PC-3 (cell line): ENCODE measurements around the gene NR2F2. TPM values are rescaled to one million over a fixed set of nuclear protein-coding genes. Genes with fewer than 3 reads are reported as not detected.

ENCODE experiments used
- ATAC-seq: fragments of 200-7000 bp; cut with Tn5 transposase; 2 replicates; pipeline ENCODE4 v1.9.1; 2020; ENCODE audit warnings: mild to moderate bottlenecking, moderate library complexity
- BruUV-seq: library from RNA; stranded (reverse); fragments of 400-500 nt; replicated peaks from 2 replicates; lab custom pipeline; 2021; lab: Mats Ljungman, UMichigan
- CTCF ChIA-PET: fragments of 300-600 bp; sonication (Branson Sonifier 250); formaldehyde crosslinking; loops from one replicate; lab custom pipeline; 2022; ENCODE audit warnings: antibody characterized with exemption; lab: Charles Lee
- POLR2A ChIA-PET: fragments of 300-600 bp; sonication (Branson Sonifier 250); formaldehyde crosslinking; loops from one replicate; lab custom pipeline; 2022; ENCODE audit warnings: antibody characterized with exemption; ENCODE audit not compliant: unreplicated experiment; lab: Charles Lee
- DNase-seq: peaks from one replicate; pipeline ENCODE4 v3.0.0-alpha.2; 2015
- H2AFZ ChIP-seq: fragments of 300-600 bp; sonication (generic); 2 replicates; pipeline ENCODE4 v1.6.0; 2016; ENCODE audit warnings: antibody characterized with exemption, low read length
- H3F3A ChIP-seq: fragments of 300-600 bp; sonication (generic); one replicate; pipeline ENCODE4 v1.6.0; 2017; ENCODE audit warnings: antibody characterized with exemption, low read length, control low read depth, mild to moderate bottlenecking; ENCODE audit not compliant: unreplicated experiment
- H3K27ac ChIP-seq: fragments of 300-600 bp; sonication (generic); 2 replicates; pipeline ENCODE4 v1.5.1; 2016; ENCODE audit warnings: mild to moderate bottlenecking, low read length
- H3K27me3 ChIP-seq: fragments of 300-600 bp; sonication (generic); 2 replicates; pipeline ENCODE4 v1.6.1; 2016; ENCODE audit warnings: low read length, mixed read lengths
- H3K36me3 ChIP-seq: fragments of 300-600 bp; sonication (generic); 2 replicates; pipeline ENCODE4 v1.6.1; 2016; ENCODE audit warnings: low read depth, mixed run types, low read length, mixed read lengths
- H3K4me1 ChIP-seq: fragments of 300-600 bp; sonication (generic); 2 replicates; pipeline ENCODE4 v1.5.1; 2016; ENCODE audit warnings: low read length; ENCODE audit not compliant: insufficient read depth
- H3K4me2 ChIP-seq: fragments of 300-600 bp; sonication (generic); 2 replicates; pipeline ENCODE4 v1.6.0; 2016; ENCODE audit warnings: low read length
- H3K4me3 ChIP-seq: fragments of 300-600 bp; sonication (generic); 2 replicates; pipeline ENCODE4 v1.5.1; 2016; ENCODE audit warnings: mild to moderate bottlenecking, low read length, mixed read lengths
- H3K79me2 ChIP-seq: fragments of 300-600 bp; sonication (generic); 2 replicates; pipeline ENCODE4 v1.6.1; 2017; ENCODE audit warnings: low read length, mixed read lengths
- H3K9ac ChIP-seq: fragments of 300-600 bp; sonication (generic); 2 replicates; pipeline ENCODE4 v1.6.0; 2016; ENCODE audit warnings: mild to moderate bottlenecking, low read length
- H3K9me2 ChIP-seq: fragments of 300-600 bp; sonication (generic); replicated peaks from 2 replicates; pipeline ENCODE4 v1.6.1; 2016; ENCODE audit warnings: mixed run types, low read length, mixed read lengths
- H3K9me3 ChIP-seq: fragments of 300-600 bp; sonication (generic); 2 replicates; pipeline ENCODE4 v1.6.1; 2016; ENCODE audit warnings: low read length, mixed read lengths
- H4K20me1 ChIP-seq: fragments of 300-600 bp; sonication (generic); 2 replicates; pipeline ENCODE4 v1.6.1; 2016; ENCODE audit warnings: low read length, mixed read lengths
- CTCF ChIP-seq: fragments of 300-600 bp; sonication (generic); conservative IDR thresholded peaks from 2 replicates; pipeline ENCODE4 v1.5.1; 2017; ENCODE audit warnings: antibody characterized with exemption, low read depth, mild to moderate bottlenecking, low read length
- EZH2 ChIP-seq: fragments of 300-600 bp; sonication (generic); IDR thresholded peaks from one replicate; pipeline ENCODE4 v1.6.1; 2017; ENCODE audit warnings: antibody characterized with exemption, mild to moderate bottlenecking, low read length; ENCODE audit not compliant: unreplicated experiment
- EZH2phosphoT487 ChIP-seq: fragments of 300-600 bp; sonication (generic); IDR thresholded peaks from 2 replicates; pipeline ENCODE4 v1.6.1; 2018; ENCODE audit warnings: mild to moderate bottlenecking, antibody characterized with exemption, low read length, borderline replicate concordance
- intact Hi-C: fragments of 100-400 bp; cut with micrococcal nuclease; formaldehyde crosslinking; loops from 2 replicates; pipeline ENCODE4 v1.9.0; 2023
- total RNA-seq: library from RNA; depleted of rRNA; stranded (reverse); fragments of >200 nt; gene quantifications from 2 replicates; pipeline ENCODE4 v1.2.3, GENCODE V29; 2014

NR2F2 gene
- total RNA-seq, 1 experiment from 2014 or later: 19.6 TPM

GRCh38 chr15:96311256-96311955, 19.1 kb upstream of the NR2F2 start:
- no peak overlapping the region for H2AFZ ChIP-seq
- DNase-seq (no peak), ATAC-seq (no peak)
- no peak overlapping the region for H3K4me2 ChIP-seq
- H3K9me3 ChIP-seq: no peaks in the 10 kb centered on the region
- H3K36me3 ChIP-seq: no peaks in the 10 kb centered on the region
- ChIA-PET CTCF (no interaction called here), POLR2A (interaction anchor here (0.5 kb wide), 1 partner anchor 243 kb away, joined by 8 read pairs; no protein-coding TSS in a partner anchor)
- no peak overlapping the region for H3K27ac ChIP-seq
- no peaks in the 10 kb centered on the region for H4K20me1 ChIP-seq
- peaks cover 16% of the 10 kb centered on the region for H3K4me1 ChIP-seq
- H3K9ac ChIP-seq: no peak overlapping the region
- H3K27me3 ChIP-seq: no peaks in the 10 kb centered on the region
- H3F3A ChIP-seq: no peaks in the 10 kb centered on the region
- TF ChIP-seq EZH2phosphoT487 (no peak), CTCF (no peak), EZH2 (no peak)
- H3K4me3 ChIP-seq: no peak overlapping the region
- no TSS peak for BruUV-seq
- H3K79me2 ChIP-seq: no peaks in the 10 kb centered on the region
- H3K9me2 ChIP-seq: no peaks in the 10 kb centered on the region
- intact Hi-C loops: no loop called here

GRCh38 chr15:96311956-96312294, 18.6 kb upstream of the NR2F2 start:
- no peak for ATAC-seq
- ChIA-PET POLR2A (interaction anchor here (0.5 kb wide), 2 partner anchors 35 to 244 kb away, joined by 3 to 8 read pairs; no protein-coding TSS in a partner anchor), CTCF (no interaction called here)
- Histone ChIP-seq H3K9me3 (no peaks in the 10 kb centered on the region), H3K9ac (no peak overlapping the region), H3K4me1 (peaks cover 16% of the 10 kb centered on the region), H3K27ac (peak overlapping the region; percentile 55), H3F3A (no peaks in the 10 kb centered on the region), H3K27me3 (no peaks in the 10 kb centered on the region), H3K4me3 (no peak overlapping the region), H2AFZ (no peak overlapping the region), H3K4me2 (peak overlapping the region; percentile 43), H3K36me3 (no peaks in the 10 kb centered on the region), H4K20me1 (no peaks in the 10 kb centered on the region), H3K9me2 (no peaks in the 10 kb centered on the region), H3K79me2 (no peaks in the 10 kb centered on the region)
- intact Hi-C loops: no loop called here
- no peak for DNase-seq
- no TSS peak for BruUV-seq
- TF ChIP-seq EZH2 (no peak), CTCF (no peak), EZH2phosphoT487 (no peak)
